Left cardiac atrium (tissue), 4 donors: ENCODE data around the gene SLC22A4. TPM values are rescaled to one million over a fixed set of nuclear protein-coding genes. Genes with fewer than 3 reads are reported as not detected.

Source experiments
- ATAC-seq, 2 donors: fragments of 200-7000 bp; cut with Tn5 transposase; one replicate each; pipeline ENCODE4 v1.9.1; 2020; ENCODE audit warnings: mild to moderate bottlenecking in 2 of 2, moderate library complexity in 2 of 2
- DNase-seq: peaks from one replicate; pipeline ENCODE4 v3.0.0-alpha.2; 2020
- intact Hi-C, 2 donors: fragments of 100-400 bp; cut with DNase I; formaldehyde crosslinking; loops; one replicate each; pipeline versions ENCODE4 v1.14.1 to v1.15.1; 2022 to 2023
- total RNA-seq, 2 donors: library from RNA; stranded (reverse); fragmentation: NEBNext Ultra II Directional; extraction: Animal tissue kit (Norgen Biotek cat#: 25700); gene quantifications; one replicate each; pipeline ENCODE4 v1.2.1, GENCODE V29; 2021
- donor health status: DM: no; HTN: yes; CAD: no.
- donor health status: DM: no; HTN: yes; CAD: no; lungs with severe emphysema.
- donor health status: DM: yes; HTN: yes; CAD: no.
- donor health status: Dilated cardiomyopathy.

Gene SLC22A4
- total RNA-seq, 2 donors from 2014 or later = 2.2 to 3.3 TPM

GRCh38 chr5:132355140-132355765, 61.1 kb downstream of the SLC22A4 start:
- ATAC-seq (no peak), DNase-seq (no peak)
- intact Hi-C loops = no loop called here

DNA sequence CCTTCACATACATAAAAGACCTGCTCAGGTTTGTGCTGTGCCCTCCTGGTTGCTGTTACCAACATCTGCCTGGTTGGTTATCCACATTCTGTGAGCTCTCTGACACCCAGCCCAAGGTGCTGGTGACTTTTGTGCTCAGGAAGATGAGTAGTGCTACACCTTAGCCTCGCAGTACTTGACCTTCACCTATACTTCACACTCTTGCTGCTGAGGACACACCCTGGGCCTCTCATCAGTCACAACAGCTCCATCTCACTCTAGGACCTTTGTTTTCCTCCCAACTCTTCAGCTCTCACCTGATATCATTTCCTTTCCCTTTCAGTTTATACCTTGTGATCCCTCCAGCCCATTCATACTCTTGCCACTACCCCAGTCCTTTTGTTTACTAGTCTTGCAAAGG, 64.6 kb downstream of the SLC22A4 start:
- intact Hi-C loops = no loop called here
- DNase-seq (no peak), ATAC-seq (no peak)

- DNase-seq = no peak
- no peak for ATAC-seq
- intact Hi-C loops = loop anchor here in 1 of 2 donors (2.0 to 10.0 kb wide), 2 partner anchors 67 to 177 kb away; partner anchors contain the start of gene SLC22A4
These were observed 67.9 kb downstream of the SLC22A4 start for GRCh38 chr5:132362086-132362485.

DNA sequence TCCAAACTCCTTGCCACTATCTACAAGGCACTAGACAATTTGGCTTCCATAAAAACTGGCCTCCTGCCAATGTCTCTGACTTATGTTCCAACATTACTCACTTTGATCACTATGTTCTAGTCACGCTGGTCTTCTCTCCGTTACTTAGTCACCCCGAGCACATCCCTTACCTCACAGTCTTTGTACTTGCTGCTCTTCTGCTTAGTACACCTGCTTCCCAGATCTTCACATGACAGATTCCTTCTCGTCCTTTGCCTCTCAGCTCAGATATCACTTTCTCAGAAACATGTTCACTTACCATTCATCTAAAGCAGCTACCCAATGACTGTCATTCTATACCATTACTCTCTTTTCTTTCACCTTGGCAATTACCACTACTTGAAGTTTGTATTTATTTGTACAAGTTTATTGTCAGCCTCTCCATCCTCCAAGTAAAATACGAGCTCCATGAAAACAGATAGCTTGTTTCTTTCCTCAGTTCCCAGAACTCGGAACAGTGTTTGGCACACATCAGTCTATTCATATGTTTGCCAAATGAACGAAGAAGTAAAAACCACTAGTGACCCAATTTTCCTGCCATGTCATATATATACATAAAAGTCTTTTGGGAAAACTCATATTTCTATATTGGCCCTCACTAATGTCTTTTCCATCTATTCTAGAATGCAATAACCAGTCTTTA, 69.4 kb downstream of the SLC22A4 start:
- peak; percentile 59 for DNase-seq
- peak; percentile 77 to 90 for ATAC-seq
- intact Hi-C loops = loop anchor here in 1 of 2 donors (2.0 to 10.0 kb wide), 2 partner anchors 69 to 179 kb away; partner anchors contain the start of gene SLC22A4

DNA sequence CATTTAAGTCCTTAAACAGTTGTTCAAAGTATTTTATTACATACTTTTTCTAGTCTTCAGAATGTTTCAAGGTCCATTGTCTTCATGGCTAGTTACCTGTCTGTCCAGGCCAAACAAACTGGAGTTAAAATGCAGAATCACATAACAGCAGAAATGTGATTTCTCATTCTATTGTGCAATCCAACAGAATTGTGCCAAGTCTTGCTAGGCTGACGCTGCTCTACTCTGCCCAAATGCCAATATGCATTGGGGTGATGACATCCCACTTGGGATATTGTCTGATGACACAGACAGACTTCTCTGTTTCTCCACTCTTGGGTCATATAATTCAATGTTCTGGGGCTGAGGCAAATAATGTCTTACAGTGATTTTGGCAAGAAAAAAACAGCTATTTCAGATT, 70.1 kb downstream of the SLC22A4 start:
- intact Hi-C loops = loop anchor here in 1 of 2 donors (10.0 kb wide), 1 partner anchor 180 kb away; no protein-coding TSS in a partner anchor

DNA sequence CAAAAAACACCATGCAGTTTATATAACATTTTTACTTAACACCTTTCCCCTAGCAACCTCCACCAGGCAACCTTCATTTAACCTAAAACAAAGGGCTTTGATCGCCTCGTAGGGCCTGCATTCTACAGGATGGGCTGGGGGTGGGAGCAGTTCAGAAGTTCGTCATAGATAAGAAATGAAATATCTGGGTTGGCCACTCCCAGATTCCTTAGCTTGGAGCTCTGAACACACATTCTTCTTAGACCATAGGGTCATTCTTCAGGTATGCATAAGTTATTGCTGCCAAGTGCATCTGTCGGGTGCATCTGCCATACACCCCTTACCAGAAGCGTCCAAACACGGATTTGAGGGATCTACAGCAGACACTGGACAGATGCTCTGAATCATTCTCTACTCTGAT, 71.0 kb downstream of the SLC22A4 start:
- intact Hi-C loops = loop anchor here in 1 of 2 donors (10.0 kb wide), 1 partner anchor 180 kb away; no protein-coding TSS in a partner anchor
- ATAC-seq (peak in 1 of 2 donors; percentile 52), DNase-seq (no peak)

More for the DNA sequence above, 70.1 kb downstream of the SLC22A4 start:
- no peak for DNase-seq
- peak; percentile 87 for ATAC-seq

- intact Hi-C loops = loop anchor here in 1 of 2 donors (10.0 kb wide), 1 partner anchor 183 kb away; no protein-coding TSS in a partner anchor
- ATAC-seq (no peak), DNase-seq (no peak)
These were observed 74.0 kb downstream of the SLC22A4 start for GRCh38 chr5:132368186-132368585.

GRCh38 chr5:132369007-132369473, 74.8 kb downstream of the SLC22A4 start:
- DNase-seq (no peak), ATAC-seq (no peak)
- intact Hi-C loops = loop anchor here in 1 of 2 donors (10.0 kb wide), 1 partner anchor 184 kb away; no protein-coding TSS in a partner anchor

DNA sequence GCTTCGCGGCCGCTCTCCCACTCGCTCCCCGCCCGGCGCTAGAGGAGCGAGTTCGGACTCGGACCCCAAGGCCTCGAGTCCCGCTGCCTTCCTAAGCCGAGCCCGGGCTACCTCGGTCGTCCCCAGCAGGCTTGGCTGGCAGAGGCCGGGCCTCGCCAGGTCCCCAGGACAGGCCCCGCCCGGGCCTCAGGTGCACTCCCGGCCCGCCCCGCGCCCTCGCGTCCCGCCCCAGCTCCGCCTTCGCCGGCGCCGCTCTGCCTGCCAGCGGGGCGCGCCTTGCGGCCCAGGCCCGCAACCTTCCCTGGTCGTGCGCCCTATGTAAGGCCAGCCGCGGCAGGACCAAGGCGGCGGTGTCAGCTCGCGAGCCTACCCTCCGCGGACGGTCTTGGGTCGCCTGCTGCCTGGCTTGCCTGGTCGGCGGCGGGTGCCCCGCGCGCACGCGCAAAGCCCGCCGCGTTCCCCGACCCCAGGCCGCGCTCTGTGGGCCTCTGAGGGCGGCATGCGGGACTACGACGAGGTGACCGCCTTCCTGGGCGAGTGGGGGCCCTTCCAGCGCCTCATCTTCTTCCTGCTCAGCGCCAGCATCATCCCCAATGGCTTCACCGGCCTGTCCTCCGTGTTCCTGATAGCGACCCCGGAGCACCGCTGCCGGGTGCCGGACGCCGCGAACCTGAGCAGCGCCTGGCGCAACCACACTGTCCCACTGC, 75.4 kb downstream of the SLC22A4 start, which contains the start of gene SLC22A5:
SLC22A5 (plus strand) TSS at position 237 of the 707 bp plus-strand sequence; CDS start at position 500, 263 bp downstream.
- peak; percentile 73 for DNase-seq
- intact Hi-C loops = loop anchor here (10.0 kb wide), 3 partner anchors 75 to 455 kb away; partner anchors contain the start of gene SLC22A4 (in 1 of the 2)
- peak; percentile 86 to 87 for ATAC-seq

- ATAC-seq (peak; percentile 2 to 19), DNase-seq (peak; percentile 34)
- intact Hi-C loops = loop anchor here in 1 of 2 donors (10.0 kb wide), 2 partner anchors 76 to 454 kb away; partner anchors contain the start of gene SLC22A4
These were observed 76.2 kb downstream of the SLC22A4 start for GRCh38 chr5:132370181-132370970.

GRCh38 chr5:132370971-132371602, 76.9 kb downstream of the SLC22A4 start:
- ATAC-seq (peak in 1 of 2 donors; percentile 21), DNase-seq (peak; percentile 48)
- intact Hi-C loops = loop anchor here in 1 of 2 donors (10.0 kb wide), 2 partner anchors 76 to 454 kb away; partner anchors contain the start of gene SLC22A4

DNA sequence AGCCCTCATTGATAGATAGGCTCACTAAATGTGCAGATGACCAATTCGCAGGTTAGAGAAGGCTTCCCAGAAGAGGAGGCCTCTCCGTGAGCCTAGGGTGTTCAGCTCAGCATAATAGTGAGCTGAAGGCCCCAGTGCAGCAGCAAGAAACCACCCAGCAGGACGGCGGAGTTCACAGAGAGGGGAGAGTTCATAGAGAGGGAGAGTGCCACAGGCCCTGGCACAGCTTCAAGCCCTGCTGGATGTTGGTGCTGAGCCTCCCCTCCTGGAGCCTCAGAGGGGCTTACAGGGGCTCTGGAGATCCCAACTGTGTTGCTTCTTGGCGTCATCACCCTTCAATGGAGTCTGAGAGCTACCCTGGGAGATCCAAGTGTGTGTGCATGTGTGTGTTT, 77.4 kb downstream of the SLC22A4 start:
- DNase-seq (peak; percentile 25), ATAC-seq (no peak)
- intact Hi-C loops = loop anchor here in 1 of 2 donors (10.0 kb wide), 2 partner anchors 77 to 453 kb away; partner anchors contain the start of gene SLC22A4

- DNase-seq = no peak
- no peak for ATAC-seq
- intact Hi-C loops = loop anchor here in 1 of 2 donors (10.0 kb wide), 2 partner anchors 77 to 453 kb away; partner anchors contain the start of gene SLC22A4
These were observed 77.9 kb downstream of the SLC22A4 start for GRCh38 chr5:132372127-132372526.

DNA sequence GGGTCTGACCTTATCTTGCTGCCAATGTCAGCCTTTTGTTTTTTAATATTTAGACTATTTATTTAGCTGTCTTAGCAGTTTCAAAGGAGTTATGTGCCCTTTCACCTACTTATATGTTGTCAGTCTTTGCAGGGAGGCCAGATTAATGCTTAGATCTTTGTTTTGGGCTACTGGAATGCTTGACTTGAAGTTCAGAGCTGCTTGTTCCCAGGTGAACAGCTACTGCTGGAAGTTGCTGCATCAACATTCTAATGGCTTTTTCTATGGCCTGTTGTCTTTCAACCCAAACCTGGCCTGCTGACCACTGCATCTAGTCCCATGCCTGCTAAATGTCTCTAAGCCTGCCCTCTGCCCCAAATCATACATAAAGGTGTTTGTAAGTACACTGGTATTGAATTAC, 78.3 kb downstream of the SLC22A4 start:
- ATAC-seq (no peak), DNase-seq (no peak)
- intact Hi-C loops = loop anchor here in 1 of 2 donors (10.0 kb wide), 2 partner anchors 78 to 452 kb away; partner anchors contain the start of gene SLC22A4

DNA sequence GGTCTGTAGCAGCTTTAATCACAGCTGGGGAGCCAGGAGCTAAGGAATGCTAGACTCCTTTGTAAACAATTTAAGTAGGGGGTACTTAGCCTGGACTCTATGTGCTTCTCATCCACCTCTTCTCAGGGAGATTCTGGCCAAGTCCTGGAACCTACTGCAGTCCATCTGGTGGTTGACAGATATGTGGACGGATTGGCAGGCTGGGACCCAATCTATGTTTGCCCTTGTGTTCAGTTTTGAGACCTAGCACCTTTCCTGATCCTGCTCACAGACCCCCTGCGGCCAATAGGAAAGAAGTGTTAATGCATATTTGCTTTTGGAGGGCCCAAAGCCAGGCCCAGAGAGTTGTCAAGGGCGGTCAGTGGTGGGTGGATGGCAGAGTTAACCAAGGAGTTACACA, 81.8 kb downstream of the SLC22A4 start:
- DNase-seq = no peak
- ATAC-seq = no peak
- intact Hi-C loops = loop anchor here in 1 of 2 donors (10.0 kb wide), 2 partner anchors 81 to 449 kb away; partner anchors contain the start of gene SLC22A4

- DNase-seq (no peak), ATAC-seq (peak in 1 of 2 donors; percentile 11)
- intact Hi-C loops = loop anchor here in 1 of 2 donors (10.0 kb wide), 2 partner anchors 82 to 448 kb away; partner anchors contain the start of gene SLC22A4
These were observed 82.8 kb downstream of the SLC22A4 start for GRCh38 chr5:132376694-132377641.
